Left ventricle myocardium inferior (tissue), 1 donor: ENCODE measurements around the gene PSMG1. TPM values are rescaled to one million over a fixed set of nuclear protein-coding genes. Genes with fewer than 3 reads are reported as not detected.

Experiments
- DNase-seq: peaks from one replicate; pipeline ENCODE4 v3.0.0-alpha.2; 2020
- H3K27ac ChIP-seq: fragments of 200-600 bp; replicated peaks from 2 replicates; pipeline ENCODE4 v1.8.0; 2021
- H3K27me3 ChIP-seq: fragments of 200-600 bp; 2 replicates; pipeline ENCODE4 v1.8.0; 2021; ENCODE audit warnings: low read depth
- H3K36me3 ChIP-seq: fragments of 200-600 bp; 2 replicates; pipeline ENCODE4 v1.8.0; 2021
- H3K4me1 ChIP-seq: fragments of 200-600 bp; 2 replicates; pipeline ENCODE4 v1.8.0; 2021
- H3K4me3 ChIP-seq: fragments of 200-600 bp; 2 replicates; pipeline ENCODE4 v1.8.0; 2021; ENCODE audit warnings: mild to moderate bottlenecking, moderate library complexity
- H3K9me3 ChIP-seq: fragments of 200-600 bp; replicated peaks from 2 replicates; pipeline ENCODE4 v1.8.0; 2021
- intact Hi-C: fragments of 100-400 bp; cut with micrococcal nuclease; formaldehyde crosslinking; loops from one replicate; pipeline ENCODE4 v1.11.0; 2022
- total RNA-seq: library from RNA; stranded (reverse); fragmentation: NEBNext Ultra II Directional; extraction: Animal tissue kit (Norgen Biotek cat#: 25700); gene quantifications from one replicate; pipeline ENCODE4 v1.2.1, GENCODE V29; 2021
- TF ChIP-seq, protein P1 (sequence below): fragments of 200-600 bp; IDR thresholded peaks from 2 replicates; pipeline ENCODE4 v1.8.0; 2021; ENCODE audit warnings: antibody characterized with exemption, mild to moderate bottlenecking, borderline replicate concordance
- donor health status: DM: no; HTN: yes; CAD: no; lungs with severe emphysema.

PSMG1 gene
- total RNA-seq, 1 donor from 2014 or later: 20.7 TPM

- H3K27ac ChIP-seq: no peak overlapping the region
These were observed 7.6 kb downstream of the PSMG1 start for GRCh38 chr21:39175665-39176064.

GRCh38 chr21:39175154-39175553 lies 8.1 kb downstream of the PSMG1 start:
- no peaks in the 10 kb centered on the region for H3K9me3 ChIP-seq
- H3K27me3 ChIP-seq: no peaks in the 10 kb centered on the region
- intact Hi-C loops: no loop called here
- peaks cover 20% of the 10 kb centered on the region for H3K36me3 ChIP-seq
- no peak overlapping the region for H3K4me3 ChIP-seq
- peaks cover 6% of the 10 kb centered on the region for H3K4me1 ChIP-seq
- DNase-seq: no peak
- TF ChIP-seq, protein P1, sequence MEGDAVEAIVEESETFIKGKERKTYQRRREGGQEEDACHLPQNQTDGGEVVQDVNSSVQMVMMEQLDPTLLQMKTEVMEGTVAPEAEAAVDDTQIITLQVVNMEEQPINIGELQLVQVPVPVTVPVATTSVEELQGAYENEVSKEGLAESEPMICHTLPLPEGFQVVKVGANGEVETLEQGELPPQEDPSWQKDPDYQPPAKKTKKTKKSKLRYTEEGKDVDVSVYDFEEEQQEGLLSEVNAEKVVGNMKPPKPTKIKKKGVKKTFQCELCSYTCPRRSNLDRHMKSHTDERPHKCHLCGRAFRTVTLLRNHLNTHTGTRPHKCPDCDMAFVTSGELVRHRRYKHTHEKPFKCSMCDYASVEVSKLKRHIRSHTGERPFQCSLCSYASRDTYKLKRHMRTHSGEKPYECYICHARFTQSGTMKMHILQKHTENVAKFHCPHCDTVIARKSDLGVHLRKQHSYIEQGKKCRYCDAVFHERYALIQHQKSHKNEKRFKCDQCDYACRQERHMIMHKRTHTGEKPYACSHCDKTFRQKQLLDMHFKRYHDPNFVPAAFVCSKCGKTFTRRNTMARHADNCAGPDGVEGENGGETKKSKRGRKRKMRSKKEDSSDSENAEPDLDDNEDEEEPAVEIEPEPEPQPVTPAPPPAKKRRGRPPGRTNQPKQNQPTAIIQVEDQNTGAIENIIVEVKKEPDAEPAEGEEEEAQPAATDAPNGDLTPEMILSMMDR: peak; percentile 61
- no peak overlapping the region for H3K27ac ChIP-seq

More at GRCh38 chr21:39175665-39176064, 7.6 kb downstream of the PSMG1 start:
- TF ChIP-seq, protein P1: no peak
- Histone ChIP-seq H3K27me3 (no peaks in the 10 kb centered on the region), H3K9me3 (no peaks in the 10 kb centered on the region), H3K4me3 (no peak overlapping the region), H3K4me1 (peaks cover 6% of the 10 kb centered on the region), H3K36me3 (peaks cover 20% of the 10 kb centered on the region)
- DNase-seq: no peak
- intact Hi-C loops: no loop called here

GRCh38 chr21:39173716-39174680 lies 9.3 kb downstream of the PSMG1 start:
- TF ChIP-seq, protein P1: no peak
- Histone ChIP-seq H3K4me1 (peaks cover 6% of the 10 kb centered on the region), H3K4me3 (no peak overlapping the region), H3K9me3 (no peaks in the 10 kb centered on the region), H3K27ac (no peak overlapping the region), H3K27me3 (no peaks in the 10 kb centered on the region), H3K36me3 (peaks cover 27% of the 10 kb centered on the region)
- no peak for DNase-seq
- intact Hi-C loops: no loop called here

- intact Hi-C loops: no loop called here
These were observed 13.3 kb downstream of the PSMG1 start for GRCh38 chr21:39169906-39170305.

GRCh38 chr21:39168800-39169199 lies 14.5 kb downstream of the PSMG1 start:
- DNase-seq: no peak
- H3K4me3 ChIP-seq: no peak overlapping the region
- H3K9me3 ChIP-seq: peaks cover 13% of the 10 kb centered on the region
- no peak overlapping the region for H3K27ac ChIP-seq
- H3K4me1 ChIP-seq: no peaks in the 10 kb centered on the region
- intact Hi-C loops: no loop called here
- TF ChIP-seq, protein P1: no peak
- no peaks in the 10 kb centered on the region for H3K27me3 ChIP-seq
- peaks cover 18% of the 10 kb centered on the region for H3K36me3 ChIP-seq

More at GRCh38 chr21:39169906-39170305, 13.3 kb downstream of the PSMG1 start:
- Histone ChIP-seq H3K36me3 (peaks cover 25% of the 10 kb centered on the region), H3K27me3 (no peaks in the 10 kb centered on the region), H3K4me1 (no peaks in the 10 kb centered on the region), H3K27ac (no peak overlapping the region), H3K9me3 (peaks cover 2% of the 10 kb centered on the region), H3K4me3 (no peak overlapping the region)
- no peak for DNase-seq
- TF ChIP-seq, protein P1: no peak
